GM12891 (cell line): ENCODE measurements around the gene SAP30BP.

ENCODE experiments used
- DNase-seq: peaks from one replicate; pipeline ENCODE4 v3.0.0; 2011; ENCODE audit warnings: low spot score; ENCODE audit not compliant: insufficient read length
- FAIRE-seq: peaks from 2 replicates; lab custom pipeline; 2011; peaks lifted over from hg19 to GRCh38; lab: Jason Lieb, UNC
- PAX5 ChIP-seq: IDR thresholded peaks from 2 replicates; pipeline ENCODE4 v1.6.1; 2011; ENCODE audit warnings: low read length, moderate library complexity, mild to moderate bottlenecking; ENCODE audit not compliant: insufficient read depth, severe bottlenecking
- POLR2A ChIP-seq: IDR thresholded peaks from 2 replicates; pipeline ENCODE4 v1.6.1; 2011; ENCODE audit warnings: low read depth, low read length, control low read depth
- POLR2AphosphoS5 ChIP-seq: IDR thresholded peaks from 2 replicates; pipeline ENCODE4 v1.6.1; 2011; ENCODE audit warnings: low read depth, low read length, control low read depth
- POU2F2 ChIP-seq: IDR thresholded peaks from 2 replicates; pipeline ENCODE4 v1.6.1; 2011; ENCODE audit warnings: low read depth, mild to moderate bottlenecking, control low read depth, low read length, moderate library complexity
- SPI1 ChIP-seq: IDR thresholded peaks from 2 replicates; pipeline ENCODE4 v1.6.1; 2011; ENCODE audit warnings: low read depth, low read length, control low read depth
- TAF1 ChIP-seq: IDR thresholded peaks from 2 replicates; pipeline ENCODE4 v1.6.1; 2011; ENCODE audit warnings: low read depth, low read length, control low read depth

Gene SAP30BP

GRCh38 chr17:75664099-75664549 is 3.0 kb upstream of the SAP30BP start:
- TF ChIP-seq SPI1 (peak; percentile 98), PAX5 (peak; percentile 27), POU2F2 (no peak)
- peak; percentile 75 for FAIRE-seq
- no peak for DNase-seq

GRCh38 chr17:75665981-75666380 is 1.2 kb upstream of the SAP30BP start:
- no peak for DNase-seq
- FAIRE-seq = no peak
- no peak for TF ChIP-seq POLR2AphosphoS5
- TF ChIP-seq SPI1 = no peak
- TF ChIP-seq PAX5 = no peak
- no peak for TF ChIP-seq POU2F2
- no peak for TF ChIP-seq TAF1
- no peak for TF ChIP-seq POLR2A

- TF ChIP-seq POU2F2 = no peak
- no peak for TF ChIP-seq PAX5
- no peak for TF ChIP-seq POLR2AphosphoS5
- TF ChIP-seq POLR2A = no peak
- no peak for TF ChIP-seq SPI1
- no peak for TF ChIP-seq TAF1
- no peak for DNase-seq
- FAIRE-seq = no peak
These were observed 687 bp downstream of the SAP30BP start for GRCh38 chr17:75667825-75668224.

GRCh38 chr17:75668489-75668888 is 1.4 kb downstream of the SAP30BP start:
- FAIRE-seq (no peak), DNase-seq (no peak)
- TF ChIP-seq PAX5 (no peak), POLR2AphosphoS5 (no peak), TAF1 (no peak), POU2F2 (no peak), SPI1 (no peak), POLR2A (no peak)

GRCh38 chr17:75670868-75671267 is 3.7 kb downstream of the SAP30BP start:
- TF ChIP-seq POLR2A = no peak
- TF ChIP-seq POU2F2 = no peak
- DNase-seq (no peak), FAIRE-seq (no peak)

GRCh38 chr17:75672011-75672410 is 4.9 kb downstream of the SAP30BP start:
- FAIRE-seq (no peak), DNase-seq (no peak)
- TF ChIP-seq SPI1 (no peak), TAF1 (no peak), POLR2AphosphoS5 (no peak), POU2F2 (no peak), POLR2A (no peak), PAX5 (no peak)

- no peak for FAIRE-seq
These were observed 6.3 kb downstream of the SAP30BP start for GRCh38 chr17:75673487-75673886.

GRCh38 chr17:75676461-75676860 is 9.3 kb downstream of the SAP30BP start:
- no peak for TF ChIP-seq TAF1
- no peak for TF ChIP-seq POU2F2
- TF ChIP-seq PAX5 = no peak
- no peak for TF ChIP-seq SPI1
- DNase-seq (no peak), FAIRE-seq (no peak)

More at GRCh38 chr17:75673487-75673886, 6.3 kb downstream of the SAP30BP start:
- no peak for DNase-seq
- no peak for TF ChIP-seq POLR2AphosphoS5
- TF ChIP-seq PAX5 = no peak

GRCh38 chr17:75679706-75680211 is 12.6 kb downstream of the SAP30BP start:
- no peak for TF ChIP-seq SPI1
- no peak for TF ChIP-seq POLR2AphosphoS5
- no peak for TF ChIP-seq POU2F2
- no peak for TF ChIP-seq POLR2A
- FAIRE-seq (no peak), DNase-seq (no peak)

- TF ChIP-seq SPI1 (no peak), POLR2AphosphoS5 (no peak), PAX5 (no peak), POLR2A (peak; percentile 37; the same call in 1 of the 2 replicates), TAF1 (no peak), POU2F2 (no peak)
- FAIRE-seq (no peak), DNase-seq (no peak)
These were observed 13.3 kb downstream of the SAP30BP start for GRCh38 chr17:75680431-75680830.

- FAIRE-seq = no peak
- no peak for DNase-seq
- TF ChIP-seq POLR2A (no peak), SPI1 (no peak), POU2F2 (no peak), POLR2AphosphoS5 (no peak), TAF1 (no peak), PAX5 (no peak)
These were observed 14.2 kb downstream of the SAP30BP start for GRCh38 chr17:75681289-75681688.
